WTC11 (cell line): Measurements from ENCODE around the gene APOA1. TPM values are rescaled to one million over a fixed set of nuclear protein-coding genes. Genes with fewer than 3 reads are reported as not detected.

Experiments used
- ATAC-seq: fragments of 200-7000 bp; cut with Tn5 transposase; 2 replicates; pipeline ENCODE4 v1.10.0; 2021; ENCODE audit warnings: mild to moderate bottlenecking, moderate library complexity
- CTCF ChIA-PET: fragments of 300-600 bp; sonication (Branson Sonifier 250); formaldehyde crosslinking; loops from one replicate; lab custom pipeline; 2021; ENCODE audit warnings: antibody characterized with exemption; lab: Charles Lee
- POLR2A ChIA-PET: fragments of 350-600 bp; sonication (Branson Sonifier 250); formaldehyde crosslinking; loops from one replicate; lab custom pipeline; 2021; ENCODE audit warnings: antibody characterized with exemption; lab: Charles Lee
- DNase-seq: peaks from one replicate; pipeline ENCODE4 v3.0.0; 2021; ENCODE audit warnings: low spot score
- H3K27ac Mint-ChIP-seq: 2 replicates; pipeline ENCODE4 v1.8.0; 2021; ENCODE audit warnings: mixed read lengths
- H3K27me3 Mint-ChIP-seq: 2 replicates; pipeline ENCODE4 v1.8.0; 2021; ENCODE audit warnings: low read depth, mild to moderate bottlenecking, moderate library complexity, mixed read lengths
- H3K36me3 Mint-ChIP-seq: 2 replicates; pipeline ENCODE4 v1.8.0; 2021; ENCODE audit warnings: mixed read lengths
- H3K4me1 Mint-ChIP-seq: 2 replicates; pipeline ENCODE4 v1.8.0; 2022; ENCODE audit warnings: mixed read lengths
- H3K4me3 Mint-ChIP-seq: 2 replicates; pipeline ENCODE4 v1.8.0; 2021; ENCODE audit warnings: mild to moderate bottlenecking, moderate library complexity, mixed read lengths
- H3K9me3 Mint-ChIP-seq: 2 replicates; pipeline ENCODE4 v1.8.0; 2021; ENCODE audit warnings: mixed read lengths
- ATF2 ChIP-seq: sonication (generic); formaldehyde crosslinking; IDR thresholded peaks from 2 replicates; pipeline ENCODE4 v1.8.1; 2022; ENCODE audit warnings: low read depth, missing genetic modification reagents, borderline replicate concordance
- CDX4 ChIP-seq: fragments of 250-450 bp; sonication (Bioruptor Pico); IDR thresholded peaks from 2 replicates; pipeline ENCODE4 v1.9.0; 2021; ENCODE audit warnings: moderate library complexity, mild to moderate bottlenecking, inconsistent platforms, borderline replicate concordance
- CREB1 ChIP-seq: sonication (generic); formaldehyde crosslinking; IDR thresholded peaks from 2 replicates; pipeline ENCODE4 v1.8.0; 2023; ENCODE audit warnings: mild to moderate bottlenecking, missing genetic modification reagents
- CREM ChIP-seq: sonication (generic); formaldehyde crosslinking; IDR thresholded peaks from 2 replicates; pipeline ENCODE4 v1.8.1; 2022; ENCODE audit warnings: mild to moderate bottlenecking, missing genetic modification reagents, moderate library complexity
- HMGXB4 ChIP-seq: sonication (generic); formaldehyde crosslinking; IDR thresholded peaks from 2 replicates; pipeline ENCODE4 v1.8.1; 2023; ENCODE audit warnings: mild to moderate bottlenecking, moderate library complexity, missing genetic modification reagents
- JUN ChIP-seq: sonication (generic); formaldehyde crosslinking; IDR thresholded peaks from 2 replicates; pipeline ENCODE4 v1.8.0; 2023; ENCODE audit warnings: mild to moderate bottlenecking, missing genetic modification reagents
- MAX ChIP-seq: sonication (generic); formaldehyde crosslinking; IDR thresholded peaks from 2 replicates; pipeline ENCODE4 v1.8.0; 2022; ENCODE audit warnings: mild to moderate bottlenecking, missing genetic modification reagents
- MXD4 ChIP-seq: fragments of 250-450 bp; sonication (Bioruptor Pico); IDR thresholded peaks from 2 replicates; pipeline ENCODE4 v1.8.0; 2021; ENCODE audit warnings: mild to moderate bottlenecking, moderate library complexity, borderline replicate concordance
- MYBL2 ChIP-seq: sonication (generic); formaldehyde crosslinking; IDR thresholded peaks from 2 replicates; pipeline ENCODE4 v1.8.1; 2023; ENCODE audit warnings: mild to moderate bottlenecking, moderate library complexity, missing genetic modification reagents
- SMAD3 ChIP-seq: sonication (generic); formaldehyde crosslinking; IDR thresholded peaks from 2 replicates; pipeline ENCODE4 v1.8.0; 2022; ENCODE audit warnings: missing genetic modification reagents, mild to moderate bottlenecking, borderline replicate concordance
- SMAD4 ChIP-seq: sonication (generic); formaldehyde crosslinking; IDR thresholded peaks from 2 replicates; pipeline ENCODE4 v1.8.0; 2022; ENCODE audit warnings: mild to moderate bottlenecking, missing genetic modification reagents
- ZMAT4 ChIP-seq: fragments of 250-450 bp; sonication (Bioruptor Pico); IDR thresholded peaks from 2 replicates; pipeline ENCODE4 v1.9.0; 2021; ENCODE audit warnings: mild to moderate bottlenecking
- ZNF219 ChIP-seq: sonication (generic); formaldehyde crosslinking; IDR thresholded peaks from 2 replicates; pipeline ENCODE4 v1.8.0; 2023; ENCODE audit warnings: missing genetic modification reagents, mild to moderate bottlenecking, borderline replicate concordance
- ZNF317 ChIP-seq: sonication (generic); formaldehyde crosslinking; IDR thresholded peaks from 2 replicates; pipeline ENCODE4 v1.8.1; 2023; ENCODE audit warnings: low read depth, mild to moderate bottlenecking, moderate library complexity, missing genetic modification reagents, borderline replicate concordance
- total RNA-seq: library from RNA; stranded (reverse); gene quantifications from 3 replicates; pipeline ENCODE4 v1.2.3, GENCODE V29; 2021
- TF ChIP-seq, protein P1 (sequence below): sonication (generic); formaldehyde crosslinking; IDR thresholded peaks from 2 replicates; pipeline ENCODE4 v1.8.0; 2022; ENCODE audit warnings: mild to moderate bottlenecking, missing genetic modification reagents
- TF ChIP-seq, protein P2 (sequence below): sonication (generic); formaldehyde crosslinking; IDR thresholded peaks from 2 replicates; pipeline ENCODE4 v1.8.0; 2022; ENCODE audit warnings: missing genetic modification reagents

Gene APOA1
- total RNA-seq, 1 experiment from 2014 or later, result 2.1 TPM

- TF ChIP-seq CREB1 (CRISPR knock-in tag), result no peak
- TF ChIP-seq, protein P1, sequence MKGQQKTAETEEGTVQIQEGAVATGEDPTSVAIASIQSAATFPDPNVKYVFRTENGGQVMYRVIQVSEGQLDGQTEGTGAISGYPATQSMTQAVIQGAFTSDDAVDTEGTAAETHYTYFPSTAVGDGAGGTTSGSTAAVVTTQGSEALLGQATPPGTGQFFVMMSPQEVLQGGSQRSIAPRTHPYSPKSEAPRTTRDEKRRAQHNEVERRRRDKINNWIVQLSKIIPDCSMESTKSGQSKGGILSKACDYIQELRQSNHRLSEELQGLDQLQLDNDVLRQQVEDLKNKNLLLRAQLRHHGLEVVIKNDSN (CRISPR knock-in tag), result no peak
- TF ChIP-seq ATF2, result no peak
- TF ChIP-seq CREM (CRISPR knock-in tag), result no peak
- TF ChIP-seq MXD4 (CRISPR knock-in tag), result no peak
- TF ChIP-seq ZNF219 (CRISPR knock-in tag), result no peak
- no peak for TF ChIP-seq ZNF317 (CRISPR knock-in tag)
- no peak for TF ChIP-seq MYBL2 (CRISPR knock-in tag)
- no peak for TF ChIP-seq MAX (CRISPR knock-in tag)
- TF ChIP-seq CDX4 (CRISPR knock-in tag), result no peak
- no peak for TF ChIP-seq HMGXB4 (CRISPR knock-in tag)
- TF ChIP-seq, protein P2, sequence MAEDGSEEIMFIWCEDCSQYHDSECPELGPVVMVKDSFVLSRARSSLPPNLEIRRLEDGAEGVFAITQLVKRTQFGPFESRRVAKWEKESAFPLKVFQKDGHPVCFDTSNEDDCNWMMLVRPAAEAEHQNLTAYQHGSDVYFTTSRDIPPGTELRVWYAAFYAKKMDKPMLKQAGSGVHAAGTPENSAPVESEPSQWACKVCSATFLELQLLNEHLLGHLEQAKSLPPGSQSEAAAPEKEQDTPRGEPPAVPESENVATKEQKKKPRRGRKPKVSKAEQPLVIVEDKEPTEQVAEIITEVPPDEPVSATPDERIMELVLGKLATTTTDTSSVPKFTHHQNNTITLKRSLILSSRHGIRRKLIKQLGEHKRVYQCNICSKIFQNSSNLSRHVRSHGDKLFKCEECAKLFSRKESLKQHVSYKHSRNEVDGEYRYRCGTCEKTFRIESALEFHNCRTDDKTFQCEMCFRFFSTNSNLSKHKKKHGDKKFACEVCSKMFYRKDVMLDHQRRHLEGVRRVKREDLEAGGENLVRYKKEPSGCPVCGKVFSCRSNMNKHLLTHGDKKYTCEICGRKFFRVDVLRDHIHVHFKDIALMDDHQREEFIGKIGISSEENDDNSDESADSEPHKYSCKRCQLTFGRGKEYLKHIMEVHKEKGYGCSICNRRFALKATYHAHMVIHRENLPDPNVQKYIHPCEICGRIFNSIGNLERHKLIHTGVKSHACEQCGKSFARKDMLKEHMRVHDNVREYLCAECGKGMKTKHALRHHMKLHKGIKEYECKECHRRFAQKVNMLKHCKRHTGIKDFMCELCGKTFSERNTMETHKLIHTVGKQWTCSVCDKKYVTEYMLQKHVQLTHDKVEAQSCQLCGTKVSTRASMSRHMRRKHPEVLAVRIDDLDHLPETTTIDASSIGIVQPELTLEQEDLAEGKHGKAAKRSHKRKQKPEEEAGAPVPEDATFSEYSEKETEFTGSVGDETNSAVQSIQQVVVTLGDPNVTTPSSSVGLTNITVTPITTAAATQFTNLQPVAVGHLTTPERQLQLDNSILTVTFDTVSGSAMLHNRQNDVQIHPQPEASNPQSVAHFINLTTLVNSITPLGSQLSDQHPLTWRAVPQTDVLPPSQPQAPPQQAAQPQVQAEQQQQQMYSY (CRISPR knock-in tag), result no peak
- TF ChIP-seq JUN (CRISPR knock-in tag), result no peak
- TF ChIP-seq, all 79 proteins: peak for 0
- CTCF ChIA-PET, result no interaction called here
- ATAC-seq, result no peak
- POLR2A ChIA-PET, result no interaction called here
- no peaks in the 10 kb centered on the region for H3K27me3 Mint-ChIP-seq
- DNase-seq, result no peak
- no peaks in the 10 kb centered on the region for H3K9me3 Mint-ChIP-seq
- peaks cover 3% of the 10 kb centered on the region; the same call in 1 of the 2 replicates for H3K4me1 Mint-ChIP-seq
- H3K4me3 Mint-ChIP-seq, result no peak overlapping the region
- H3K27ac Mint-ChIP-seq, result no peak overlapping the region
- no peaks in the 10 kb centered on the region; the same call in 1 of the 2 replicates for H3K36me3 Mint-ChIP-seq
These were observed 45.0 kb upstream of the APOA1 start for GRCh38 chr11:116882386-116882785.

GRCh38 chr11:116881143-116881542 is 43.7 kb upstream of the APOA1 start:
- ChIA-PET POLR2A (no interaction called here), CTCF (interaction anchor here (0.7 to 3.3 kb wide), 8 partner anchors 39 to 258 kb away, joined by 3 to 29 read pairs (median 8); partner anchors contain the start of genes APOA1 and SIK3)
- H3K4me1 Mint-ChIP-seq, result peaks cover 3% of the 10 kb centered on the region; the same call in 1 of the 2 replicates
- no peaks in the 10 kb centered on the region; the same call in 1 of the 2 replicates for H3K36me3 Mint-ChIP-seq
- no peaks in the 10 kb centered on the region for H3K9me3 Mint-ChIP-seq
- TF ChIP-seq SMAD3 (CRISPR knock-in tag) (no peak), ZMAT4 (no peak), SMAD4 (CRISPR knock-in tag) (no peak)
- H3K27ac Mint-ChIP-seq, result 0 out of 2 replicates have a peak overlapping the region, but pooled peaks have one; percentile 64
- no peak for DNase-seq
- no peak for ATAC-seq
- H3K27me3 Mint-ChIP-seq, result no peaks in the 10 kb centered on the region
- no peak overlapping the region for H3K4me3 Mint-ChIP-seq
